Measurements from ENCODE around the gene PLTP.
"Not testable (repeated sequence)": the region's sequence is repeated elsewhere in the genome, so short reads cannot be mapped to it uniquely, and the experiment has no call there.

PLTP gene

DNA sequence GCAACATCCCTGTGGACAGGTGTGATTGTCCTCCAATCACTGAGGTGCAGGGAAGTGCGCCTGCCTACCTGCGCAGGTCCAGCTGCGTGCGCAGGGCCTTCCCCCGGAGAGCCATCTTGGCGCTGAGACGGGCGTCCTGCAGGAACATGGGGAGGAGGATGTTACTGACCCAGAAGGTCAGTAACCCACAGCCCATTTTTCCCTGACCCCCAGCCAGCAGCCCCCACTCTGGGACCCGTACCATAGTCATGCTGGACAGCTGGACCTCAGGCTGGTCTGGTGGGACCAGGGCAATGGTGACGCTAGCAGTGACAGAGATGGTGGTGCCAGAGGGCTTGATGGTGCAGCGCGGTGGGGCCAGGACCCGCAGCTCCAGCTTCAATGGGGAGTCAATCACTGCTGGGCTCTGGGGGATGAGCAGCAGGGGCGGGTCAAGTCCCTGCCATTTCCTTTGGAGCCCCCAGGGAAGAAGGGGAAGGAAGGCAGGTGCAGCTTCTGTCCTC is 9.7 kb downstream of the PLTP start:
- H3K27me3 ChIP-seq (ENCODE audit: insufficient read depth, low read length), result no peaks in the 10 kb centered on the region
- no peak overlapping the region for H3K9ac ChIP-seq (ENCODE audit: low read depth, low read length)
- no peak overlapping the region for H3K4me3 ChIP-seq (ENCODE audit: low read length)
- H3K36me3 ChIP-seq (ENCODE audit: insufficient read depth, low read length), result peaks cover 92% of the 10 kb centered on the region
- 93% methylated on average over 14 of the region's 14 CpGs for WGBS
- no peaks in the 10 kb centered on the region for H3K9me3 ChIP-seq (ENCODE audit: insufficient read depth, low read depth, low read length)
- no peaks in the 10 kb centered on the region for H3K4me1 ChIP-seq (ENCODE audit: insufficient read depth, low read length)
- H3K27ac ChIP-seq (ENCODE audit: low read depth, low read length), result no peak overlapping the region

- H3K36me3 ChIP-seq (ENCODE audit: insufficient read depth, low read length), result peaks cover 94% of the 10 kb centered on the region
- 96% methylated on average over 6 of the region's 6 CpGs for WGBS
- not testable (repeated sequence) for H3K27me3 ChIP-seq (ENCODE audit: insufficient read depth, low read length); H3K27ac ChIP-seq (ENCODE audit: low read depth, low read length); H3K9me3 ChIP-seq (ENCODE audit: insufficient read depth, low read depth, low read length); H3K4me3 ChIP-seq (ENCODE audit: low read length); H3K4me1 ChIP-seq (ENCODE audit: insufficient read depth, low read length); H3K9ac ChIP-seq (ENCODE audit: low read depth, low read length)
These were observed 10.6 kb downstream of the PLTP start for GRCh38 chr20:45901332-45901731.

DNA sequence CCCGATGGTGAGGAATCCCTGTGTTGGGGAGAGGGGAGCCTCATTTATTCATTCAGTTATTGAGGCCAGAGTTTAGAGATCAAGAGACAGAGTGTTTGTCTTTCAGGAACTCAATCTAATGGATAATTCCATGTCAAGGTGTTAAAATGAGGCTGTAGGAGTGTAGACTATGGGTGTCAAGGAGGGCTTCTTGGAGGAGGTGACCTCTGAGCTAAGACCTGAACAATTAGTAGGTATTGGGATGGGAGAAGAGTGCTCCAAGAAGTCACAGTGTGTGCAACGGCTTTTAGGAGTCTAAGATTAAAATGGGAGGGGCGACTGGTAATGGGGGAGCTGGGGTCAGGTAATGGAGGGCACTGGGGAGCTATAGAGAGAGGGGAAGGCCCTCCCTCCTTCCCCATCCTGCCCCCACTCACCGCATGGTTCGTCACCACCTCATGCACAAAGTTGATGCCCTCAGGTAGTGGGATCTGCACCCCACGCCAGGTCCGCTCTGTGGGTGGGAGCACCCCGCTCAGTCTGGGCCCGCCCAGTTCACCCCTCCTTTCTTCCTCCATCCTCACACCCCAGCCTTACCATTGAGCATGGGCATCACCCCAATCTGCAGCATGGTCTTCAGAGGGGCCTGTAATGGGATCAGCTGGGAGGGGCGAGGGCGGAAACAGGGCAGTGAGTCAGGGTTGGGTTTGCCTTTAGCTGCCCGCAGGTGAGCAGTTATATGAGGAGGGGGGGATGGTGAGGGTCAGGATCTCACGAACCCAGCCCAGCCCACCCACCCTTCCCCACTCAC is 12.7 kb downstream of the PLTP start:
- Histone ChIP-seq H3K4me1 (ENCODE audit: insufficient read depth, low read length) (no peaks in the 10 kb centered on the region), H3K9ac (ENCODE audit: low read depth, low read length) (no peak overlapping the region), H3K27ac (ENCODE audit: low read depth, low read length) (no peak overlapping the region), H3K27me3 (ENCODE audit: insufficient read depth, low read length) (no peaks in the 10 kb centered on the region), H3K9me3 (ENCODE audit: insufficient read depth, low read depth, low read length) (no peaks in the 10 kb centered on the region), H3K4me3 (ENCODE audit: low read length) (no peak overlapping the region), H3K36me3 (ENCODE audit: insufficient read depth, low read length) (peaks cover 90% of the 10 kb centered on the region)
- WGBS, result 93% methylated on average over 12 of the region's 13 CpGs

DNA sequence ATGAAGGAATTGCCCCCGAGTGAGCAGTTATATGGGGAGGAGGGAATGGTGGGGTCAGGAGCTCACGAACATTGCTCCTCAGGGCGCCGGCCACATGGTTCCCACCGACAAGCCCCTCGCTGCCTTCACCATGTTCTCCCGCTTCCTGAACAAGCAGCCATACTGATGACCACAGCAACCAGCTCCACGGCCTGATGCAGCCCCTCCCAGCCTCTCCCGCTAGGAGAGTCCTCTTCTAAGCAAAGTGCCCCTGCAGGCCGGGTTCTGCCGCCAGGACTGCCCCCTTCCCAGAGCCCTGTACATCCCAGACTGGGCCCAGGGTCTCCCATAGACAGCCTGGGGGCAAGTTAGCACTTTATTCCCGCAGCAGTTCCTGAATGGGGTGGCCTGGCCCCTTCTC is 13.7 kb downstream of the PLTP start:
- peaks cover 89% of the 10 kb centered on the region for H3K36me3 ChIP-seq (ENCODE audit: insufficient read depth, low read length)
- no peaks in the 10 kb centered on the region for H3K27me3 ChIP-seq (ENCODE audit: insufficient read depth, low read length)
- no peaks in the 10 kb centered on the region for H3K4me1 ChIP-seq (ENCODE audit: insufficient read depth, low read length)
- no peak overlapping the region for H3K4me3 ChIP-seq (ENCODE audit: low read length)
- H3K9me3 ChIP-seq (ENCODE audit: insufficient read depth, low read depth, low read length), result no peaks in the 10 kb centered on the region
- WGBS, result 91% methylated on average over 12 of the region's 12 CpGs
- H3K27ac ChIP-seq (ENCODE audit: low read depth, low read length), result no peak overlapping the region
- H3K9ac ChIP-seq (ENCODE audit: low read depth, low read length), result no peak overlapping the region

DNA sequence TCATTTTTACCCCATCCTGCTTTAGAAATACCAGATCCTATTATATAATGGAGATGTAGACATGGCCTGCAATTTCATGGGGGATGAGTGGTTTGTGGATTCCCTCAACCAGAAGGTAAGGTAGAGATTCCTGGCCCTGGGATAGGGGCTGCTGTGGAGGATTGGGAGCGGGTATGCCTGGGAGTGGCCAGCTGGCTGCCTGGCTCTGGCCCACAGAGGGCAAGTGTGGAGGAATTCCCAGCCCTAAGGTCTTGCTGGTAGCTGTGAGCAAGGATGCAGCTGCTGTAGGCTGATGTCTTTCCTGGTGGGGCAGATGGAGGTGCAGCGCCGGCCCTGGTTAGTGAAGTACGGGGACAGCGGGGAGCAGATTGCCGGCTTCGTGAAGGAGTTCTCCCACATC is 14.3 kb downstream of the PLTP start:
- no peak overlapping the region for H3K9ac ChIP-seq (ENCODE audit: low read depth, low read length)
- no peaks in the 10 kb centered on the region for H3K4me1 ChIP-seq (ENCODE audit: insufficient read depth, low read length)
- no peak overlapping the region for H3K4me3 ChIP-seq (ENCODE audit: low read length)
- H3K27me3 ChIP-seq (ENCODE audit: insufficient read depth, low read length), result no peaks in the 10 kb centered on the region
- 96% methylated on average over 7 of the region's 7 CpGs for WGBS
- no peak overlapping the region for H3K27ac ChIP-seq (ENCODE audit: low read depth, low read length)
- no peaks in the 10 kb centered on the region for H3K9me3 ChIP-seq (ENCODE audit: insufficient read depth, low read depth, low read length)
- peaks cover 90% of the 10 kb centered on the region for H3K36me3 ChIP-seq (ENCODE audit: insufficient read depth, low read length)

DNA sequence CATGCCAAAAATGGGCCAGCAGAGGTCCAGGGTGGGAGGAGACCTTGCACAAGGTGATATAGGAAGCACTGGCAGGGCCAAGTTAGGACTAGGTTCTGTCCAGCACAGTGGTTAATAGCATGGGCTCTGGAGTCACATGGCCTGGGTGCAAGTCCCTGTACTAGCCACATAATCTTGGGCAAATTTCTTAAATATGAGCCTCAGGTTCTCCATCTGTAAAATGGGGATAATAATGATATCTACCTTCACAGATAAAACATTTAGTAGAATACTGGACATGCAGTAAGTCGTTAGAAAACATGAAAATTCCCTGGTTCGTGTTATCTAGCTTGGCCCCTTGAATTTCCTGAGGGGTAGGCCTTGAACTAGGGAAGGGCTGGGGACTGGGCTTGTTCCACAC is 14.7 kb downstream of the PLTP start:
- peaks cover 87% of the 10 kb centered on the region for H3K36me3 ChIP-seq (ENCODE audit: insufficient read depth, low read length)
- H3K27ac ChIP-seq (ENCODE audit: low read depth, low read length), result no peak overlapping the region
- no peaks in the 10 kb centered on the region for H3K9me3 ChIP-seq (ENCODE audit: insufficient read depth, low read depth, low read length)
- no peak overlapping the region for H3K4me3 ChIP-seq (ENCODE audit: low read length)
- no peaks in the 10 kb centered on the region for H3K4me1 ChIP-seq (ENCODE audit: insufficient read depth, low read length)
- 95% methylated on average over 2 of the region's 2 CpGs for WGBS
- no peaks in the 10 kb centered on the region for H3K27me3 ChIP-seq (ENCODE audit: insufficient read depth, low read length)
- H3K9ac ChIP-seq (ENCODE audit: low read depth, low read length), result no peak overlapping the region

- H3K27ac ChIP-seq (ENCODE audit: low read depth, low read length), result no peak overlapping the region
- H3K9ac ChIP-seq (ENCODE audit: low read depth, low read length), result no peak overlapping the region
- no peak overlapping the region for H3K4me3 ChIP-seq (ENCODE audit: low read length)
- H3K9me3 ChIP-seq (ENCODE audit: insufficient read depth, low read depth, low read length), result no peaks in the 10 kb centered on the region
- no peaks in the 10 kb centered on the region for H3K27me3 ChIP-seq (ENCODE audit: insufficient read depth, low read length)
- H3K4me1 ChIP-seq (ENCODE audit: insufficient read depth, low read length), result no peaks in the 10 kb centered on the region
- 95% methylated on average over 14 of the region's 14 CpGs for WGBS
- H3K36me3 ChIP-seq (ENCODE audit: insufficient read depth, low read length), result peaks cover 81% of the 10 kb centered on the region
These were observed 15.3 kb downstream of the PLTP start for GRCh38 chr20:45896641-45897161.

GRCh38 chr20:45894797-45895196 is 17.2 kb downstream of the PLTP start:
- Histone ChIP-seq H3K36me3 (ENCODE audit: insufficient read depth, low read length) (peaks cover 64% of the 10 kb centered on the region), H3K4me3 (ENCODE audit: low read length) (no peak overlapping the region), H3K27me3 (ENCODE audit: insufficient read depth, low read length) (no peaks in the 10 kb centered on the region; the same call in 1 of the 2 replicates), H3K4me1 (ENCODE audit: insufficient read depth, low read length) (no peaks in the 10 kb centered on the region), H3K27ac (ENCODE audit: low read depth, low read length) (no peak overlapping the region), H3K9me3 (ENCODE audit: insufficient read depth, low read depth, low read length) (no peaks in the 10 kb centered on the region), H3K9ac (ENCODE audit: low read depth, low read length) (no peak overlapping the region)
- 96% methylated on average over 12 of the region's 12 CpGs for WGBS

GRCh38 chr20:45893831-45894230 is 18.1 kb downstream of the PLTP start:
- H3K9ac ChIP-seq (ENCODE audit: low read depth, low read length), result no peak overlapping the region
- H3K4me3 ChIP-seq (ENCODE audit: low read length), result no peak overlapping the region
- peaks cover 56% of the 10 kb centered on the region for H3K36me3 ChIP-seq (ENCODE audit: insufficient read depth, low read length)
- H3K4me1 ChIP-seq (ENCODE audit: insufficient read depth, low read length), result no peaks in the 10 kb centered on the region
- H3K9me3 ChIP-seq (ENCODE audit: insufficient read depth, low read depth, low read length), result no peaks in the 10 kb centered on the region
- no peak overlapping the region for H3K27ac ChIP-seq (ENCODE audit: low read depth, low read length)
- 95% methylated on average over 3 of the region's 4 CpGs for WGBS
- H3K27me3 ChIP-seq (ENCODE audit: insufficient read depth, low read length), result no peaks in the 10 kb centered on the region; the same call in 1 of the 2 replicates

DNA sequence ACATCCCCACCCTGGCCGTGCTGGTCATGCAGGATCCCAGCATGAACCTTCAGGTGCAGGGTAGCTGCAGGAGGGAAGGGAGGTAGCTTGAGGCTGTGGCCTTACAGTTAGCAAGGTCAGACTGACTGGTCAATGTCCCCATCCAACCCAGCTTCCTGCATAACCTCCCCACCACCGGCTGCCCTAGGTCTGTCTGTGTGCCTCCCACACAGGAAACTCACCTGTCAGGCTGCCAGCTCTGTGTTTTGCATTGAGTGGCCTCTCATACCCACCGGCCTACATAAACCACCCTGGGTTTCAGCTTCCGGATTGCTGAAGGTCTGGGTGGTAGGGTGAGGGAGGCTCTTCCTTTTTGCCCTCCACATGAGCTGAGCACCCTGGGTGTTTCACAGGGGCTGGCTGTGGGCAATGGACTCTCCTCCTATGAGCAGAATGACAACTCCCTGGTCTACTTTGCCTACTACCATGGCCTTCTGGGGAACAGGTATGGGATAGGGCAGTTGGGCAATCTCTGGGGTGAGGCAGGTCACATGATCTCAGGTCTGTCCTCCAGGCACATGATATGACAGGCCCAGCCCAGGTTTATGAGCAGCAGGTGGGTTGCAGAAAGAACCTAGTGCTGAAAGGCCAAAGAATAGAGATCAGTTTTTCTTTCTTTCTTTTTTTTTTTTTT is 19.0 kb downstream of the PLTP start:
- Histone ChIP-seq H3K9me3 (ENCODE audit: insufficient read depth, low read depth, low read length) (no peaks in the 10 kb centered on the region), H3K9ac (ENCODE audit: low read depth, low read length) (no peak overlapping the region), H3K4me1 (ENCODE audit: insufficient read depth, low read length) (no peaks in the 10 kb centered on the region), H3K36me3 (ENCODE audit: insufficient read depth, low read length) (peaks cover 47% of the 10 kb centered on the region), H3K27ac (ENCODE audit: low read depth, low read length) (no peak overlapping the region), H3K27me3 (ENCODE audit: insufficient read depth, low read length) (no peaks in the 10 kb centered on the region; the same call in 1 of the 2 replicates), H3K4me3 (ENCODE audit: low read length) (no peak overlapping the region; the same call in 1 of the 2 replicates)
- WGBS, result over 99% methylated on average over 3 of the region's 4 CpGs
